PC-9 (cell line): ENCODE results near the gene NDUFA5. TPM values are rescaled to one million over a fixed set of nuclear protein-coding genes. Genes with fewer than 3 reads are reported as not detected.

Experiments used
- BruUV-seq: library from RNA; stranded (reverse); fragments of 400-500 nt; replicated peaks from 2 replicates; lab custom pipeline; 2021; lab: Mats Ljungman, UMichigan
- CTCF ChIA-PET: fragments of 300-600 bp; sonication (Branson Sonifier 250); formaldehyde crosslinking; loops from one replicate; lab custom pipeline; 2022; ENCODE audit warnings: antibody characterized with exemption; lab: Charles Lee
- POLR2A ChIA-PET: fragments of 300-600 bp; sonication (Branson Sonifier 250); formaldehyde crosslinking; loops from one replicate; lab custom pipeline; 2022; ENCODE audit warnings: antibody characterized with exemption; ENCODE audit not compliant: unreplicated experiment; lab: Charles Lee
- DNase-seq, 2 experiments: peaks; one replicate each; pipeline versions ENCODE4 v3.0.0 to v3.0.0-alpha.2; 2015 to 2022; ENCODE audit warnings: mixed read lengths in 1 of 2
- H2AFZ ChIP-seq: fragments of 200-600 bp; sonication (generic); 2 replicates; pipeline ENCODE4 v1.8.1; 2017; ENCODE audit warnings: antibody characterized with exemption
- H3F3A ChIP-seq: fragments of 200-600 bp; sonication (generic); 2 replicates; pipeline ENCODE4 v1.8.1; 2017; ENCODE audit warnings: antibody characterized with exemption, mild to moderate bottlenecking, low read depth; ENCODE audit not compliant: insufficient read depth
- H3K27ac ChIP-seq: fragments of 200-600 bp; sonication (generic); 2 replicates; pipeline ENCODE4 v1.6.1; 2016; ENCODE audit warnings: mixed run types
- H3K27me3 ChIP-seq: fragments of 200-600 bp; sonication (generic); 2 replicates; pipeline ENCODE4 v1.6.1; 2016; ENCODE audit warnings: low read depth, mixed run types; ENCODE audit not compliant: insufficient read depth
- H3K36me3 ChIP-seq: fragments of 200-600 bp; sonication (generic); 2 replicates; pipeline ENCODE4 v1.6.1; 2016; ENCODE audit warnings: low read depth, mixed run types
- H3K4me1 ChIP-seq: fragments of 200-600 bp; sonication (generic); replicated peaks from 2 replicates; pipeline ENCODE4 v1.6.1; 2016; ENCODE audit warnings: mixed run types; ENCODE audit not compliant: insufficient read depth
- H3K4me2 ChIP-seq: fragments of 200-600 bp; sonication (generic); 2 replicates; pipeline ENCODE4 v1.6.1; 2017; ENCODE audit warnings: mixed run types
- H3K4me3 ChIP-seq: fragments of 200-600 bp; sonication (generic); 2 replicates; pipeline ENCODE4 v1.6.1; 2016; ENCODE audit warnings: mixed run types
- H3K79me2 ChIP-seq: fragments of 200-600 bp; sonication (generic); 2 replicates; pipeline ENCODE4 v1.6.1; 2017; ENCODE audit warnings: low read depth, mixed run types
- H3K9me2 ChIP-seq: fragments of 200-600 bp; sonication (generic); 2 replicates; pipeline ENCODE4 v1.8.1; 2017; ENCODE audit warnings: mild to moderate bottlenecking; ENCODE audit not compliant: insufficient read depth
- H3K9me3 ChIP-seq: fragments of 200-600 bp; sonication (generic); 2 replicates; pipeline ENCODE4 v1.8.1; 2016; ENCODE audit warnings: low read depth; ENCODE audit not compliant: insufficient read depth
- H4K20me1 ChIP-seq: fragments of 200-600 bp; sonication (generic); 2 replicates; pipeline ENCODE4 v1.8.1; 2017; ENCODE audit not compliant: insufficient read depth
- CTCF ChIP-seq: fragments of 200-600 bp; sonication (generic); conservative IDR thresholded peaks from 2 replicates; pipeline ENCODE4 v1.6.1; 2017; ENCODE audit warnings: mixed run types, antibody characterized with exemption, mild to moderate bottlenecking, moderate library complexity
- EZH2 ChIP-seq: fragments of 200-600 bp; sonication (generic); IDR thresholded peaks from 2 replicates; pipeline ENCODE4 v1.8.0; 2017; ENCODE audit warnings: antibody characterized with exemption, low read depth
- intact Hi-C: fragments of 100-400 bp; cut with micrococcal nuclease; formaldehyde crosslinking; loops from one replicate; pipeline ENCODE4 v1.10.0; 2022; ENCODE audit not compliant: unreplicated experiment
- total RNA-seq: library from RNA; stranded (reverse); gene quantifications from 2 replicates; pipeline ENCODE4 v1.2.3, GENCODE V29; 2021

The NDUFA5 gene
- total RNA-seq, 1 experiment from 2014 or later, result 75.9 TPM

- H3K9me3 ChIP-seq, result no peaks in the 10 kb centered on the region
- no peaks in the 10 kb centered on the region for H4K20me1 ChIP-seq
- no peaks in the 10 kb centered on the region; the same call in 1 of the 2 replicates for H3K4me1 ChIP-seq
- H3F3A ChIP-seq, result no peaks in the 10 kb centered on the region
- no peak overlapping the region for H3K27ac ChIP-seq
- intact Hi-C loops, result loop anchor here (10.0 kb wide), 1 partner anchor 225 kb away; no protein-coding TSS in a partner anchor
- BruUV-seq, result no TSS peak
- no peak overlapping the region for H3K4me2 ChIP-seq
- no peak overlapping the region for H3K4me3 ChIP-seq
- TF ChIP-seq CTCF (no peak), EZH2 (no peak)
- H2AFZ ChIP-seq, result no peak overlapping the region
- H3K27me3 ChIP-seq, result no peaks in the 10 kb centered on the region
- no peak for DNase-seq
- H3K36me3 ChIP-seq, result no peaks in the 10 kb centered on the region
- CTCF ChIA-PET, result no interaction called here
- POLR2A ChIA-PET, result no interaction called here
- no peaks in the 10 kb centered on the region for H3K79me2 ChIP-seq
- H3K9me2 ChIP-seq, result no peaks in the 10 kb centered on the region
Observed at GRCh38 chr7:123569352-123570010, 11.9 kb upstream of the NDUFA5 start.

GRCh38 chr7:123562121-123562520, 4.5 kb upstream of the NDUFA5 start:
- H4K20me1 ChIP-seq, result no peaks in the 10 kb centered on the region
- no peaks in the 10 kb centered on the region for H3K9me3 ChIP-seq
- intact Hi-C loops, result no loop called here
- no TSS peak for BruUV-seq
- H3K4me1 ChIP-seq, result no peaks in the 10 kb centered on the region
- H3K27me3 ChIP-seq, result no peaks in the 10 kb centered on the region
- TF ChIP-seq CTCF, result no peak
- no peak for TF ChIP-seq EZH2
- peaks cover 8% of the 10 kb centered on the region; the same call in 1 of the 2 replicates for H3K9me2 ChIP-seq
- H3K36me3 ChIP-seq, result no peaks in the 10 kb centered on the region
- peaks cover 3% of the 10 kb centered on the region; the same call in 1 of the 2 replicates for H3K79me2 ChIP-seq
- POLR2A ChIA-PET, result no interaction called here
- H3K4me3 ChIP-seq, result no peak overlapping the region
- no peak for DNase-seq
- no peak overlapping the region for H3K27ac ChIP-seq
- no peak overlapping the region for H3K4me2 ChIP-seq
- no peaks in the 10 kb centered on the region for H3F3A ChIP-seq
- CTCF ChIA-PET, result no interaction called here
- H2AFZ ChIP-seq, result no peak overlapping the region

GRCh38 chr7:123558289-123558874, 764 bp upstream of the NDUFA5 start:
- TF ChIP-seq CTCF (no peak), EZH2 (no peak)
- ChIA-PET CTCF (interaction anchor here (1.3 kb wide), 1 partner anchor 64 kb away, joined by 10 read pairs; no protein-coding TSS in a partner anchor), POLR2A (interaction anchor here (0.6 to 0.7 kb wide), 2 partner anchors 191 to 755 kb away, joined by 4 to 5 read pairs; partner anchors contain the start of gene WASL)
- peaks cover 10% of the 10 kb centered on the region; the same call in 1 of the 2 replicates for H3K4me1 ChIP-seq
- no peak overlapping the region for H3K27ac ChIP-seq
- H3K4me2 ChIP-seq, result peak overlapping the region; percentile 82
- BruUV-seq, result no TSS peak
- H3K79me2 ChIP-seq, result peaks cover 12% of the 10 kb centered on the region; the same call in 1 of the 2 replicates
- intact Hi-C loops, result no loop called here
- H3K27me3 ChIP-seq, result no peaks in the 10 kb centered on the region
- H2AFZ ChIP-seq, result peak overlapping the region; percentile 99
- peaks cover 8% of the 10 kb centered on the region; the same call in 1 of the 2 replicates for H3K9me2 ChIP-seq
- no peaks in the 10 kb centered on the region for H3K9me3 ChIP-seq
- no peaks in the 10 kb centered on the region for H3K36me3 ChIP-seq
- H3K4me3 ChIP-seq, result peak overlapping the region; percentile 82
- H3F3A ChIP-seq, result no peaks in the 10 kb centered on the region
- DNase-seq, result no peak
- no peaks in the 10 kb centered on the region for H4K20me1 ChIP-seq
